Natural killer cell (primary cell): ENCODE data around the gene SEPTIN12. TPM values are rescaled to one million over a fixed set of nuclear protein-coding genes. Genes with fewer than 3 reads are reported as not detected.
"Not testable (repeated sequence)": the region's sequence is repeated elsewhere in the genome, so short reads cannot be mapped to it uniquely, and the experiment has no call there.

Source experiments
- ATAC-seq, 3 donors: fragments of 150-1000 bp in 2 of 3; fragments of 200-7000 bp in 1 of 3; cut with Tn5 transposase; 1 replicate in 1 of 3; 2 replicates in 2 of 3; pipeline ENCODE4 v1.10.0; 2021; ENCODE audit warnings: mild to moderate bottlenecking in 2 of 3, moderate library complexity in 2 of 3
- DNase-seq, 2 donors: peaks; one replicate each; pipeline versions ENCODE4 v3.0.0 to v3.0.0-alpha.2; 2013 to 2021; ENCODE audit warnings: mixed read lengths in 1 of 2
- H3K27ac ChIP-seq: one replicate; pipeline ENCODE4 v1.5.1; 2013; ENCODE audit warnings: mild to moderate bottlenecking, low read length
- H3K27me3 ChIP-seq: one replicate; pipeline ENCODE4 v1.6.1; 2013; ENCODE audit warnings: low read length; ENCODE audit not compliant: control insufficient read depth, insufficient read depth
- H3K36me3 ChIP-seq: one replicate; pipeline ENCODE4 v1.6.1; 2013; ENCODE audit warnings: low read length; ENCODE audit not compliant: control insufficient read depth, insufficient read depth
- H3K4me1 ChIP-seq: one replicate; pipeline ENCODE4 v1.6.1; 2013; ENCODE audit warnings: low read length; ENCODE audit not compliant: control insufficient read depth, insufficient read depth
- H3K4me3 ChIP-seq: one replicate; pipeline ENCODE4 v1.5.1; 2013; ENCODE audit warnings: low read length
- H3K9me3 ChIP-seq: one replicate; pipeline ENCODE4 v1.6.1; 2013; ENCODE audit warnings: low read length; ENCODE audit not compliant: control insufficient read depth, insufficient read depth
- H3K27ac Mint-ChIP-seq, 2 donors: one replicate each; pipeline ENCODE4 v1.8.0; 2022; ENCODE audit warnings: mild to moderate bottlenecking in 2 of 2, mixed read lengths in 2 of 2, moderate library complexity in 1 of 2
- H3K27me3 Mint-ChIP-seq, 2 donors: one replicate each; pipeline ENCODE4 v1.8.0; 2022; ENCODE audit warnings: low read depth in 2 of 2, mixed read lengths in 2 of 2
- H3K36me3 Mint-ChIP-seq: one replicate; pipeline ENCODE4 v1.8.0; 2022; ENCODE audit warnings: mixed read lengths
- H3K4me1 Mint-ChIP-seq, 2 donors: one replicate each; pipeline ENCODE4 v1.8.0; 2022; ENCODE audit warnings: mixed read lengths in 2 of 2
- H3K4me3 Mint-ChIP-seq: one replicate; pipeline ENCODE4 v1.8.0; 2022; ENCODE audit warnings: mild to moderate bottlenecking, moderate library complexity, mixed read lengths
- H3K9me3 Mint-ChIP-seq, 2 donors: one replicate each; pipeline ENCODE4 v1.8.0; 2022; ENCODE audit warnings: mixed read lengths in 2 of 2
- WGBS: methylation state at CpG from one replicate; pipeline ENCODE4 v1.1.7; 2013; ENCODE audit warnings: missing lambda C conversion rate; ENCODE audit not compliant: insufficient coverage; 5-methylcytosine and 5-hydroxymethylcytosine counted together
- intact Hi-C: fragments of 100-400 bp; cut with micrococcal nuclease; formaldehyde crosslinking; loops from one replicate; pipeline ENCODE4 v1.14.2; 2022
- total RNA-seq, 4 donors: library from RNA; stranded (reverse); fragments of 120-200 nt in 1 of 4; gene quantifications; one replicate each; pipeline versions ENCODE4 v1.2.3 to v1.2.4, GENCODE V29; 2013 to 2022
- TF ChIP-seq, protein P1 (sequence below): fragments of 200-600 bp; IDR thresholded peaks from one replicate; pipeline ENCODE4 v1.8.0; 2022; ENCODE audit warnings: antibody characterized with exemption

The SEPTIN12 gene
- total RNA-seq, 3 donors from 2014 or later (not counting 1 experiment from before 2014, with no cell fraction given) = 0.59 TPM; not detected in 2

DNA sequence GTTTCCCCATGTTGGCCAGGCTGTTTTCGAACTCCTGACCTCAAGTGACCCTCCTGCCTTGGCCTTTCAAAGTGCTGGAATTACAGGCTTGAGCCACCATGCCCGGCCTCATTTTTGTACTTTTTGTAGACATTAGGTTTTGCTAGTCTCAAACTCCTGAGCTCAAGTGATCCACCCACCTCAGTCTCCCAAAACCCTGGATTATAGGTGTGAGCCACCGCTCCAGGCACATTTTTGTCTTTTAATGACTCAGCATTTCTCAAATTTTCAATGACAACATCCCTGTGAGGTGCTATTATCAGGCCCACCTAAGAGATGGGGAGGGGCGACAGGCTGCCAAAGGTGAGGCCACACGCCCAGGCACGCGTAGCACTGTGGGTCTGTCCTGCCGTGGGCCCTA lies 1.1 kb downstream of the SEPTIN12 start:
- WGBS = 89% methylated on average over 8 of the region's 8 CpGs
- ATAC-seq = no peak

DNA sequence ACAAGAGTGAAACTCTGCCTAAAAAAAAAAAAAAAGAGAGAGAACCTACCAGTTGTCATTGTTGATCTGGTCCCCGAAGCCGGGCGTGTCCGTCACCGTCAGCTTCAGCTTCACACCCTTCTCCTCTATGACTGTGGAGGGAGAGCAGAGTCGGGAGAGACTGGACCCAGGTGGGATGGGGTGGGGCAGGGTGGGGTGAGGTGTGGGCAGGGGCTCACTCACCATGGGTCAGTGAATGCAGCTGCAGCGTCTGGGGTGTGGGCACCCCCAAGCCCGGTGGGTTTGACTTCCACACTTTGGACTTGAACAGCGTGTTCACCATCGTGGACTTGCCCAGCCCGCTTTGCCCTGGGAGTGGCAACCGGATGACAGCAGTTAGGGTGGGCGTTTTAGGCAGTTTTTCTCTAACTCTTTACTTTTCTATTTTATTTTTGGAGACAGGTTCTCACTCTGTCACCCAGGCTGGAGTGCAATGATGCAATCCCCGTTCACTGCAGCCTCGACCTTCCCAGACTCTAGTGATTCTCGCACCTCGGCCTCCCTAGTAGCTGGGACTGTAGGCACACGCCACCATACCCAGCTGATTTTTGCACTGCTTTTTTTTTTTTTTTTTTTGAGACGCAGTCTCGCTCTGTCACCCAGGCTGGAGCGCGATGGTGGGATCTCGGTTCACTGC lies 2.2 kb downstream of the SEPTIN12 start:
- H3K4me3 Mint-ChIP-seq = no peak overlapping the region
- intact Hi-C loops = no loop called here
- Histone ChIP-seq H3K4me3 (no peak overlapping the region), H3K27ac (no peak overlapping the region), H3K4me1 (no peaks in the 10 kb centered on the region), H3K36me3 (no peaks in the 10 kb centered on the region), H3K27me3 (no peaks in the 10 kb centered on the region), H3K9me3 (no peaks in the 10 kb centered on the region)
- H3K36me3 Mint-ChIP-seq = no peaks in the 10 kb centered on the region
- TF ChIP-seq, protein P1, sequence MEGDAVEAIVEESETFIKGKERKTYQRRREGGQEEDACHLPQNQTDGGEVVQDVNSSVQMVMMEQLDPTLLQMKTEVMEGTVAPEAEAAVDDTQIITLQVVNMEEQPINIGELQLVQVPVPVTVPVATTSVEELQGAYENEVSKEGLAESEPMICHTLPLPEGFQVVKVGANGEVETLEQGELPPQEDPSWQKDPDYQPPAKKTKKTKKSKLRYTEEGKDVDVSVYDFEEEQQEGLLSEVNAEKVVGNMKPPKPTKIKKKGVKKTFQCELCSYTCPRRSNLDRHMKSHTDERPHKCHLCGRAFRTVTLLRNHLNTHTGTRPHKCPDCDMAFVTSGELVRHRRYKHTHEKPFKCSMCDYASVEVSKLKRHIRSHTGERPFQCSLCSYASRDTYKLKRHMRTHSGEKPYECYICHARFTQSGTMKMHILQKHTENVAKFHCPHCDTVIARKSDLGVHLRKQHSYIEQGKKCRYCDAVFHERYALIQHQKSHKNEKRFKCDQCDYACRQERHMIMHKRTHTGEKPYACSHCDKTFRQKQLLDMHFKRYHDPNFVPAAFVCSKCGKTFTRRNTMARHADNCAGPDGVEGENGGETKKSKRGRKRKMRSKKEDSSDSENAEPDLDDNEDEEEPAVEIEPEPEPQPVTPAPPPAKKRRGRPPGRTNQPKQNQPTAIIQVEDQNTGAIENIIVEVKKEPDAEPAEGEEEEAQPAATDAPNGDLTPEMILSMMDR = no peak
- H3K9me3 Mint-ChIP-seq = no peaks in the 10 kb centered on the region
- 91% methylated on average over 12 of the region's 23 CpGs for WGBS
- H3K27me3 Mint-ChIP-seq = peaks cover 0 to 3% of the 10 kb centered on the region in 2 donors
- no peak overlapping the region for H3K27ac Mint-ChIP-seq
- H3K4me1 Mint-ChIP-seq = no peaks in the 10 kb centered on the region
- ATAC-seq (no peak), DNase-seq (no peak)

More for the DNA sequence above, 1.1 kb downstream of the SEPTIN12 start:
- Mint-ChIP-seq H3K9me3 (no peaks in the 10 kb centered on the region), H3K27me3 (peaks cover 0 to 5% of the 10 kb centered on the region in 2 donors), H3K27ac (no peak overlapping the region), H3K36me3 (no peaks in the 10 kb centered on the region), H3K4me3 (no peak overlapping the region), H3K4me1 (no peaks in the 10 kb centered on the region)
- DNase-seq = no peak
- Histone ChIP-seq H3K27ac (no peak overlapping the region), H3K36me3 (no peaks in the 10 kb centered on the region), H3K4me3 (no peak overlapping the region), H3K27me3 (no peaks in the 10 kb centered on the region), H3K9me3 (no peaks in the 10 kb centered on the region), H3K4me1 (no peaks in the 10 kb centered on the region)
- intact Hi-C loops = no loop called here
- TF ChIP-seq, protein P1 = no peak

DNA sequence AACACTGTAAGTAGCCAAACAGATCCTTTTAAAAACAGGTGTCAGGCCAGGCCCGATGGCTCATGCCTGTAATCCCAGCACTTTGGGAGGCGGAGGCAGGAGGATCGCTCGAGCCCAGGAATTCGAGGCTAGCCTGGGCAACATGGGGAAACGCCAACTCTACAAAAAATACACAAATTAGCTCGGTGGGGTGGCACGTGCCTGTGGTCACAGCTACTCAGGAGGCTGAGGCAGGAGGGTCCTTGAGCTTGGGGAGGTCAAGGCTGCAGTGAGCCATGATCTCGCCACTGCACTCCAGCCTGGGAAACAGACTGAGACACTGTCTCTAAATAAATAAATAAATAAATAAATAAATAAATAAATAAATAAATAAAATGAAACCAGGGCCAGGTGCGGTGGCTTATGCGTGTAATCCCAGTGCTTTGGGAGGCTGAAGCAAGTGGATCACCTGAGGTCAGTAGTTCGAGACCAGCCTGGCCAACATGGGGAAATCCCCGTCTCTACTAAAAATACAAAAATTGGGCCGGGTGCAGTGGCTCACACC lies 3.6 kb downstream of the SEPTIN12 start:
- WGBS = 92% methylated on average over 12 of the region's 14 CpGs
- H3K27ac Mint-ChIP-seq, intact Hi-C loops, H3K27me3 Mint-ChIP-seq, ATAC-seq, H3K4me1 ChIP-seq, H3K4me3 Mint-ChIP-seq, DNase-seq, H3K4me3 ChIP-seq, H3K9me3 Mint-ChIP-seq, H3K27me3 ChIP-seq, H3K36me3 Mint-ChIP-seq, H3K27ac ChIP-seq, H3K4me1 Mint-ChIP-seq, H3K36me3 ChIP-seq, H3K9me3 ChIP-seq: not testable (repeated sequence)

DNA sequence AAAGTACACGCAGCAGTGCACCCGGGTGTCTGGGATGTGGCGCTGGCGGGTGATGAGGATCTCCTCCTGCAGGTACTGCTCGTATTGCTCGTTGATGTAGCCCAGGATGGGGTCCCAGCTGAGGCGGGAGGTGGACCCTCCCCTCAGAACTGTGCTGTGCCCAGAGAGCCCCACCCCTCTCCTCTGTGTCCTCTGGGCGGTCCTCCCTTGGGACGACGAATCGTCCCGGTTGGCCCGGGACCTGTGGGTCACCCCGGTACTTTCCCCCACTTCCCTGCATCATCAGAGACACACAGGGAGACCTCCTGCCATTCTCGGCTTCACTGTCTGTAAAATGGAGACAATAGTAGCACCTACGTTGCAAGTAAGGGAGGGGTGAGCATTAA lies 4.2 kb downstream of the SEPTIN12 start:
- Mint-ChIP-seq H3K27ac (no peak overlapping the region), H3K4me3 (no peak overlapping the region), H3K27me3 (peaks cover 0 to 3% of the 10 kb centered on the region in 2 donors), H3K4me1 (no peaks in the 10 kb centered on the region), H3K36me3 (no peaks in the 10 kb centered on the region), H3K9me3 (no peaks in the 10 kb centered on the region)
- intact Hi-C loops = no loop called here
- Histone ChIP-seq H3K4me3 (no peak overlapping the region), H3K27ac (no peak overlapping the region), H3K4me1 (no peaks in the 10 kb centered on the region), H3K9me3 (no peaks in the 10 kb centered on the region), H3K27me3 (no peaks in the 10 kb centered on the region), H3K36me3 (no peaks in the 10 kb centered on the region)
- TF ChIP-seq, protein P1 = no peak
- no peak for ATAC-seq
- WGBS = 89% methylated on average over 16 of the region's 16 CpGs
- DNase-seq = no peak
